HepG2 (cell line): ENCODE data around the gene PRMT5. TPM values are rescaled to one million over a fixed set of nuclear protein-coding genes. Genes with fewer than 3 reads are reported as not detected.
A peak's percentile ranks its signal among the peaks of the same experiment; 100 is the strongest.

Experiments
- BRD4 ChIP-seq: sonication (generic); formaldehyde crosslinking; IDR thresholded peaks from 2 replicates; pipeline ENCODE4 v1.4.0; 2020; ENCODE audit warnings: missing genetic modification reagents
- CENPX ChIP-seq: sonication (generic); formaldehyde crosslinking; IDR thresholded peaks from 2 replicates; pipeline ENCODE4 v1.9.0; 2021; ENCODE audit warnings: mild to moderate bottlenecking, missing genetic modification reagents, moderate library complexity
- SETDB1 ChIP-seq: sonication (generic); formaldehyde crosslinking; IDR thresholded peaks from 2 replicates; pipeline ENCODE4 v1.5.1; 2020; ENCODE audit warnings: missing genetic modification reagents, mild to moderate bottlenecking, borderline replicate concordance
- SSRP1 ChIP-seq: IDR thresholded peaks from 2 replicates; pipeline ENCODE4 v1.6.1; 2016; ENCODE audit warnings: control low read depth
- ZBTB14 ChIP-seq: sonication (generic); formaldehyde crosslinking; IDR thresholded peaks from 2 replicates; pipeline ENCODE4 v1.4.0; 2020; ENCODE audit warnings: missing genetic modification reagents
- ZNF230 ChIP-seq: sonication (generic); formaldehyde crosslinking; IDR thresholded peaks from 2 replicates; pipeline ENCODE4 v1.4.0; 2020; ENCODE audit warnings: mild to moderate bottlenecking, missing genetic modification reagents
- ZNF30 ChIP-seq: sonication (generic); formaldehyde crosslinking; IDR thresholded peaks from 2 replicates; pipeline ENCODE4 v1.5.0; 2020; ENCODE audit warnings: mild to moderate bottlenecking, missing genetic modification reagents
- ZNF33B ChIP-seq: sonication (generic); formaldehyde crosslinking; IDR thresholded peaks from 2 replicates; pipeline ENCODE4 v1.5.1; 2020; ENCODE audit warnings: mild to moderate bottlenecking, missing genetic modification reagents
- ZNF614 ChIP-seq: IDR thresholded peaks from 2 replicates; pipeline ENCODE4 v1.6.1; 2018; ENCODE audit warnings: missing biosample characterization, missing genetic modification reagents, inconsistent platforms, borderline replicate concordance
- ZSCAN20 ChIP-seq: sonication (generic); formaldehyde crosslinking; IDR thresholded peaks from 2 replicates; pipeline ENCODE4 v1.4.0; 2020; ENCODE audit warnings: missing genetic modification reagents, mild to moderate bottlenecking, borderline replicate concordance
- polyA plus RNA-seq, 8 experiments: library from polyadenylated mRNA; depleted of rRNA in 3 of 8; stranded (reverse) in 7 of 8; unstranded in 1 of 8; fragments of >200 nt; fragmentation: Illumina TruSeq in 4 of 8; extraction: Trizol in 4 of 8; gene quantifications; 2 replicates each; pipeline versions ENCODE4 v1.2.1 to v1.2.3, GENCODE V29; 2011 to 2016; ENCODE audit warnings: low read depth in 4 of 8, missing spikeins in 1 of 8, mixed read lengths in 1 of 8; ENCODE audit not compliant: insufficient read depth in 1 of 8
- total RNA-seq, 5 experiments: library from RNA; depleted of rRNA; stranded (reverse); fragments of >200 nt; fragmentation: Illumina TruSeq; extraction: Trizol; gene quantifications; 2 replicates each; pipeline ENCODE4 v1.2.3, GENCODE V29; 2016; ENCODE audit warnings: low read depth in 1 of 5
- TF ChIP-seq, protein P1 (sequence below): sonication (generic); formaldehyde crosslinking; conservative IDR thresholded peaks from 2 replicates; pipeline ENCODE4 v1.4.0; 2020; ENCODE audit warnings: mild to moderate bottlenecking, missing genetic modification reagents, moderate library complexity
- TF ChIP-seq, protein P2 (sequence below): sonication (generic); formaldehyde crosslinking; IDR thresholded peaks from 2 replicates; pipeline ENCODE4 v1.4.0; 2020; ENCODE audit warnings: mild to moderate bottlenecking, missing genetic modification reagents, borderline replicate concordance
- TF ChIP-seq, protein P3 (sequence below): sonication (generic); formaldehyde crosslinking; IDR thresholded peaks from 2 replicates; pipeline ENCODE4 v1.4.0; 2020; ENCODE audit warnings: missing genetic modification reagents

The PRMT5 gene
- total and polyA plus RNA-seq, 2 of the 13 experiments (the other 11 are each of a cell fraction or from before 2014, with no cell fraction given): 210 to 354 TPM

DNA sequence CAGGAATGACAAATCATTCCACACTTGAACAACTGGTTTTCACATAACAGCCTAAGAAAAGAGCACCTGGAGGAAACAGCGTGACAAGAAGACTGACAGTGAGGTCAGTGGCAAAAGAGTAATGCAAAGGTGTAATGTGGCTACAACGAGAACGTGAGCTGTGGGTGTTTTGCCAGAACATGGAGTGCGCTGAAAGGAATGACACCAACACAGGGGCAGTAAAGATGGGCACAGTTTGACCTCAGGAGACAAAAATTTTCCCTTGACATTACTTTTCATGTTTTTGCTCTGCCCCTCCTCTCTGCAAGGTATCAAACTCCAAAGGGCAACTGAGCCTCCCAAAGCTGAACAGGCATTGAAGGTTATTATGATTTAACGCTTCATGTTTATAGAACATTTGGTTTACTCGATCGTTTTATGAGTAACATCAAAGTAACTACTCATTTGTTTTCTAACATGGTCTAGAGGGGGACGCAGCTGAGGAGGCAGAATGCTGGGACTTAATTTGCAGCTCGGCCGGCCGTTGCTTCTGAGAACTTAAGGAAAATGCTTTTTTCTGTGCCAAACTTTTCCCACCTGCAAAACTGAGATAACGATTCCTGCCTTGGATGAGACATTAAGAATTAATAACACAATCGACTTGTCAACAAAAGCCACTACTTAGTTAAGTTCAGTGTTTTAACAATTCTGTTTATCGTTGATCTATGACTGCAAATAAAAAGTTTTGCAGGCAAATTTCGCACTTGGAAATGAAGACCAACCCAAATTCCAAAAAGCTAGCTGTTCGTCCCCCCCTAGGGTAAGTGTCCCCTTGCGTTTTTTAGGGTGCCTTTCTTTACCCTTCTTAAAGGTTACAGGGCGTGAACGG lies 26.8 kb upstream of the PRMT5 start (continued):
- TF ChIP-seq, protein P1, sequence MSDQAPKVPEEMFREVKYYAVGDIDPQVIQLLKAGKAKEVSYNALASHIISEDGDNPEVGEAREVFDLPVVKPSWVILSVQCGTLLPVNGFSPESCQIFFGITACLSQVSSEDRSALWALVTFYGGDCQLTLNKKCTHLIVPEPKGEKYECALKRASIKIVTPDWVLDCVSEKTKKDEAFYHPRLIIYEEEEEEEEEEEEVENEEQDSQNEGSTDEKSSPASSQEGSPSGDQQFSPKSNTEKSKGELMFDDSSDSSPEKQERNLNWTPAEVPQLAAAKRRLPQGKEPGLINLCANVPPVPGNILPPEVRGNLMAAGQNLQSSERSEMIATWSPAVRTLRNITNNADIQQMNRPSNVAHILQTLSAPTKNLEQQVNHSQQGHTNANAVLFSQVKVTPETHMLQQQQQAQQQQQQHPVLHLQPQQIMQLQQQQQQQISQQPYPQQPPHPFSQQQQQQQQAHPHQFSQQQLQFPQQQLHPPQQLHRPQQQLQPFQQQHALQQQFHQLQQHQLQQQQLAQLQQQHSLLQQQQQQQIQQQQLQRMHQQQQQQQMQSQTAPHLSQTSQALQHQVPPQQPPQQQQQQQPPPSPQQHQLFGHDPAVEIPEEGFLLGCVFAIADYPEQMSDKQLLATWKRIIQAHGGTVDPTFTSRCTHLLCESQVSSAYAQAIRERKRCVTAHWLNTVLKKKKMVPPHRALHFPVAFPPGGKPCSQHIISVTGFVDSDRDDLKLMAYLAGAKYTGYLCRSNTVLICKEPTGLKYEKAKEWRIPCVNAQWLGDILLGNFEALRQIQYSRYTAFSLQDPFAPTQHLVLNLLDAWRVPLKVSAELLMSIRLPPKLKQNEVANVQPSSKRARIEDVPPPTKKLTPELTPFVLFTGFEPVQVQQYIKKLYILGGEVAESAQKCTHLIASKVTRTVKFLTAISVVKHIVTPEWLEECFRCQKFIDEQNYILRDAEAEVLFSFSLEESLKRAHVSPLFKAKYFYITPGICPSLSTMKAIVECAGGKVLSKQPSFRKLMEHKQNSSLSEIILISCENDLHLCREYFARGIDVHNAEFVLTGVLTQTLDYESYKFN (CRISPR knock-in tag): peak; percentile 40
- TF ChIP-seq ZSCAN20 (CRISPR knock-in tag) (no peak), SETDB1 (no peak), ZBTB14 (CRISPR knock-in tag) (peak; percentile 17; the same call in 1 of the 2 replicates), SSRP1 (CRISPR knock-in tag) (0 out of 2 replicates have a peak, but pooled peaks have one; percentile 24), ZNF230 (CRISPR knock-in tag) (no peak; the same call in 1 of the 2 replicates), CENPX (no peak), BRD4 (0 out of 2 replicates have a peak, but pooled peaks have one; percentile 31), ZNF30 (CRISPR knock-in tag) (peak; percentile 17; the same call in 1 of the 2 replicates), ZNF614 (peak; percentile 22; the same call in 1 of the 2 replicates), ZNF33B (CRISPR knock-in tag) (peak; percentile 8; the same call in 1 of the 2 replicates)
- TF ChIP-seq, protein P2, sequence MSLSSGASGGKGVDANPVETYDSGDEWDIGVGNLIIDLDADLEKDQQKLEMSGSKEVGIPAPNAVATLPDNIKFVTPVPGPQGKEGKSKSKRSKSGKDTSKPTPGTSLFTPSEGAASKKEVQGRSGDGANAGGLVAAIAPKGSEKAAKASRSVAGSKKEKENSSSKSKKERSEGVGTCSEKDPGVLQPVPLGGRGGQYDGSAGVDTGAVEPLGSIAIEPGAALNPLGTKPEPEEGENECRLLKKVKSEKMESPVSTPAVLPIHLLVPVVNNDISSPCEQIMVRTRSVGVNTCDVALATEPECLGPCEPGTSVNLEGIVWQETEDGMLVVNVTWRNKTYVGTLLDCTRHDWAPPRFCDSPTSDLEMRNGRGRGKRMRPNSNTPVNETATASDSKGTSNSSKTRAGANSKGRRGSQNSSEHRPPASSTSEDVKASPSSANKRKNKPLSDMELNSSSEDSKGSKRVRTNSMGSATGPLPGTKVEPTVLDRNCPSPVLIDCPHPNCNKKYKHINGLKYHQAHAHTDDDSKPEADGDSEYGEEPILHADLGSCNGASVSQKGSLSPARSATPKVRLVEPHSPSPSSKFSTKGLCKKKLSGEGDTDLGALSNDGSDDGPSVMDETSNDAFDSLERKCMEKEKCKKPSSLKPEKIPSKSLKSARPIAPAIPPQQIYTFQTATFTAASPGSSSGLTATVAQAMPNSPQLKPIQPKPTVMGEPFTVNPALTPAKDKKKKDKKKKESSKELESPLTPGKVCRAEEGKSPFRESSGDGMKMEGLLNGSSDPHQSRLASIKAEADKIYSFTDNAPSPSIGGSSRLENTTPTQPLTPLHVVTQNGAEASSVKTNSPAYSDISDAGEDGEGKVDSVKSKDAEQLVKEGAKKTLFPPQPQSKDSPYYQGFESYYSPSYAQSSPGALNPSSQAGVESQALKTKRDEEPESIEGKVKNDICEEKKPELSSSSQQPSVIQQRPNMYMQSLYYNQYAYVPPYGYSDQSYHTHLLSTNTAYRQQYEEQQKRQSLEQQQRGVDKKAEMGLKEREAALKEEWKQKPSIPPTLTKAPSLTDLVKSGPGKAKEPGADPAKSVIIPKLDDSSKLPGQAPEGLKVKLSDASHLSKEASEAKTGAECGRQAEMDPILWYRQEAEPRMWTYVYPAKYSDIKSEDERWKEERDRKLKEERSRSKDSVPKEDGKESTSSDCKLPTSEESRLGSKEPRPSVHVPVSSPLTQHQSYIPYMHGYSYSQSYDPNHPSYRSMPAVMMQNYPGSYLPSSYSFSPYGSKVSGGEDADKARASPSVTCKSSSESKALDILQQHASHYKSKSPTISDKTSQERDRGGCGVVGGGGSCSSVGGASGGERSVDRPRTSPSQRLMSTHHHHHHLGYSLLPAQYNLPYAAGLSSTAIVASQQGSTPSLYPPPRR (CRISPR knock-in tag): no peak
- TF ChIP-seq, protein P3, sequence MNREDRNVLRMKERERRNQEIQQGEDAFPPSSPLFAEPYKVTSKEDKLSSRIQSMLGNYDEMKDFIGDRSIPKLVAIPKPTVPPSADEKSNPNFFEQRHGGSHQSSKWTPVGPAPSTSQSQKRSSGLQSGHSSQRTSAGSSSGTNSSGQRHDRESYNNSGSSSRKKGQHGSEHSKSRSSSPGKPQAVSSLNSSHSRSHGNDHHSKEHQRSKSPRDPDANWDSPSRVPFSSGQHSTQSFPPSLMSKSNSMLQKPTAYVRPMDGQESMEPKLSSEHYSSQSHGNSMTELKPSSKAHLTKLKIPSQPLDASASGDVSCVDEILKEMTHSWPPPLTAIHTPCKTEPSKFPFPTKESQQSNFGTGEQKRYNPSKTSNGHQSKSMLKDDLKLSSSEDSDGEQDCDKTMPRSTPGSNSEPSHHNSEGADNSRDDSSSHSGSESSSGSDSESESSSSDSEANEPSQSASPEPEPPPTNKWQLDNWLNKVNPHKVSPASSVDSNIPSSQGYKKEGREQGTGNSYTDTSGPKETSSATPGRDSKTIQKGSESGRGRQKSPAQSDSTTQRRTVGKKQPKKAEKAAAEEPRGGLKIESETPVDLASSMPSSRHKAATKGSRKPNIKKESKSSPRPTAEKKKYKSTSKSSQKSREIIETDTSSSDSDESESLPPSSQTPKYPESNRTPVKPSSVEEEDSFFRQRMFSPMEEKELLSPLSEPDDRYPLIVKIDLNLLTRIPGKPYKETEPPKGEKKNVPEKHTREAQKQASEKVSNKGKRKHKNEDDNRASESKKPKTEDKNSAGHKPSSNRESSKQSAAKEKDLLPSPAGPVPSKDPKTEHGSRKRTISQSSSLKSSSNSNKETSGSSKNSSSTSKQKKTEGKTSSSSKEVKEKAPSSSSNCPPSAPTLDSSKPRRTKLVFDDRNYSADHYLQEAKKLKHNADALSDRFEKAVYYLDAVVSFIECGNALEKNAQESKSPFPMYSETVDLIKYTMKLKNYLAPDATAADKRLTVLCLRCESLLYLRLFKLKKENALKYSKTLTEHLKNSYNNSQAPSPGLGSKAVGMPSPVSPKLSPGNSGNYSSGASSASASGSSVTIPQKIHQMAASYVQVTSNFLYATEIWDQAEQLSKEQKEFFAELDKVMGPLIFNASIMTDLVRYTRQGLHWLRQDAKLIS (CRISPR knock-in tag): no peak
- TF ChIP-seq, all 625 proteins: peak for 66
